Cardiac muscle cell (in vitro differentiated cells and primary cell): ENCODE results near the gene IRGQ. TPM values are rescaled to one million over a fixed set of nuclear protein-coding genes. Genes with fewer than 3 reads are reported as not detected.

Experiments
- DNase-seq, 2 donors: peaks; one replicate each; pipeline versions ENCODE4 v3.0.0 to v3.0.0-alpha.2; 2010 to 2017; ENCODE audit warnings: low read depth in 1 of 2, low spot score in 1 of 2
- H3K27ac ChIP-seq: fragments of 200-600 bp; sonication (generic); 2 replicates; pipeline ENCODE4 v1.5.1; 2016
- H3K27me3 ChIP-seq: fragments of 200-600 bp; sonication (generic); 2 replicates; pipeline ENCODE4 v1.6.0; 2016; ENCODE audit warnings: control low read depth
- H3K36me3 ChIP-seq: fragments of 200-600 bp; sonication (generic); 2 replicates; pipeline ENCODE4 v1.5.1; 2016; ENCODE audit warnings: control low read depth
- H3K4me1 ChIP-seq: fragments of 200-600 bp; sonication (generic); 2 replicates; pipeline ENCODE4 v1.8.1; 2017; ENCODE audit warnings: low read depth, mild to moderate bottlenecking, mixed run types
- H3K4me3 ChIP-seq: fragments of 200-600 bp; sonication (generic); 2 replicates; pipeline ENCODE4 v1.5.1; 2016; ENCODE audit warnings: mild to moderate bottlenecking
- H3K9me3 ChIP-seq: fragments of 200-600 bp; sonication (generic); 2 replicates; pipeline ENCODE4 v1.5.1; 2017; ENCODE audit warnings: low read depth, mild to moderate bottlenecking, control low read depth
- polyA plus RNA-seq: library from polyadenylated mRNA; unstranded; fragments of >200 nt; fragmentation: Nextera tagmentation; extraction: Ambion mirVana; gene quantifications from 2 replicates; pipeline ENCODE4 v1.2.1, GENCODE V29; 2016
- total RNA-seq: library from RNA; depleted of rRNA; stranded (reverse); fragments of >200 nt; gene quantifications from 2 replicates; pipeline ENCODE4 v1.2.3, GENCODE V29; 2016
- TF ChIP-seq, protein P1 (sequence below): IDR thresholded peaks from 2 replicates; pipeline ENCODE4 v1.5.1; 2012; ENCODE audit warnings: low read depth, mild to moderate bottlenecking, low read length

IRGQ gene
- total and polyA plus RNA-seq, 2 experiments from 2014 or later, result 21.1 to 49.6 TPM

DNA sequence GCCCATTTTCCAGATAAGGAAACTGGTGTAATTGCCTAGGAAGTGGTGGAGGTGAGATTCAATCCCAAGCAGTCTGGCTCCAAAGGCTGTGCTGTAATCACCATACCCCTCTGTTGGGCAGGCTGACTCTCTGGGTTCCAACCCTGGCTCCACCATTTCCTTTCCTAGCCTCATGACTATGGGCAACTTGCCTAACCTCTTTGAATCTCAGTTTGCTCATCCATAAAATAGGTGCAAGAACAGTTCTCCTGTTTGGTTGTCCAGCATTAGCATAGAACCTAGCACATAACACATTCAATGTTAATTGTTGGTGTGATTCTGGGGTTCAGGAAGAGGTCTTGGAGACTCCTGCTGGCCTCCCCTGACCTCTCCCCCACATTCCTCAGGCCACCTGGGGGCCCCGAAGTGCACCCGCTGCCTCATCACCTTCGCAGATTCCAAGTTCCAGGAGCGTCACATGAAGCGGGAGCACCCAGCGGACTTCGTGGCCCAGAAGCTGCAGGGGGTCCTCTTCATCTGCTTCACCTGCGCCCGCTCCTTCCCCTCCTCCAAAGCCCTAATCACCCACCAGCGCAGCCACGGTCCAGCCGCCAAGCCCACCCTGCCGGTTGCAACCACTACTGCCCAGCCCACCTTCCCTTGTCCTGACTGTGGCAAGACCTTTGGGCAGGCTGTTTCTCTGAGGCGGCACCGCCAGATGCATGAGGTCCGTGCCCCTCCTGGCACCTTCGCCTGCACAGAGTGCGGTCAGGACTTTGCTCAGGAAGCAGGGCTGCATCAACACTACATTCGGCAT lies 2.7 kb upstream of the IRGQ start:
- TF ChIP-seq, protein P1, sequence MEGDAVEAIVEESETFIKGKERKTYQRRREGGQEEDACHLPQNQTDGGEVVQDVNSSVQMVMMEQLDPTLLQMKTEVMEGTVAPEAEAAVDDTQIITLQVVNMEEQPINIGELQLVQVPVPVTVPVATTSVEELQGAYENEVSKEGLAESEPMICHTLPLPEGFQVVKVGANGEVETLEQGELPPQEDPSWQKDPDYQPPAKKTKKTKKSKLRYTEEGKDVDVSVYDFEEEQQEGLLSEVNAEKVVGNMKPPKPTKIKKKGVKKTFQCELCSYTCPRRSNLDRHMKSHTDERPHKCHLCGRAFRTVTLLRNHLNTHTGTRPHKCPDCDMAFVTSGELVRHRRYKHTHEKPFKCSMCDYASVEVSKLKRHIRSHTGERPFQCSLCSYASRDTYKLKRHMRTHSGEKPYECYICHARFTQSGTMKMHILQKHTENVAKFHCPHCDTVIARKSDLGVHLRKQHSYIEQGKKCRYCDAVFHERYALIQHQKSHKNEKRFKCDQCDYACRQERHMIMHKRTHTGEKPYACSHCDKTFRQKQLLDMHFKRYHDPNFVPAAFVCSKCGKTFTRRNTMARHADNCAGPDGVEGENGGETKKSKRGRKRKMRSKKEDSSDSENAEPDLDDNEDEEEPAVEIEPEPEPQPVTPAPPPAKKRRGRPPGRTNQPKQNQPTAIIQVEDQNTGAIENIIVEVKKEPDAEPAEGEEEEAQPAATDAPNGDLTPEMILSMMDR, result no peak
- H3K4me1 ChIP-seq, result peaks cover 3% of the 10 kb centered on the region
- H3K27ac ChIP-seq, result no peak overlapping the region
- no peak for DNase-seq
- no peak overlapping the region for H3K4me3 ChIP-seq
- H3K36me3 ChIP-seq, result peaks cover 3% of the 10 kb centered on the region
- no peaks in the 10 kb centered on the region for H3K27me3 ChIP-seq
- no peaks in the 10 kb centered on the region for H3K9me3 ChIP-seq

DNA sequence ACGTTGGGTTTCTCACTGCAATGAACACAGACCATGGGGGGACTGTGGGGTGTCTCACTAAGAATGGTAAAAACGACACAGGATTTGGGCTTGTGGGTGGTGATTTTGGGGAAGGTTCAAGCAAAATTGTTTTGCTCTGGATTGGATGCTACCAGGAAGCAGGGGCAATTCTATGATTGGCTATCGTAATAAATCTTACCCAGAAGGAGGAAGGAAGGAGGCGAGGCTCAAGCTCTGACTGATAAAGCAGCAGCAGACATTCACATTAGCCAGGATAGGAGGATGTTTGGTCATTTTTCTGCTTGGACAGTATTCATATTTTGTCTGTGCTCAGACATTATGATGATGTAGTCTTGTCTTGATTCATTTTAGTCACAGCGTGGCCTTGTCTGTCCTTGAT lies 1.9 kb upstream of the IRGQ start:
- H3K36me3 ChIP-seq, result peaks cover 3% of the 10 kb centered on the region
- TF ChIP-seq, protein P1, result no peak
- no peak overlapping the region for H3K4me3 ChIP-seq
- H3K27ac ChIP-seq, result no peak overlapping the region
- no peaks in the 10 kb centered on the region for H3K27me3 ChIP-seq
- DNase-seq, result no peak
- peaks cover 3% of the 10 kb centered on the region for H3K4me1 ChIP-seq
- H3K9me3 ChIP-seq, result no peaks in the 10 kb centered on the region

DNA sequence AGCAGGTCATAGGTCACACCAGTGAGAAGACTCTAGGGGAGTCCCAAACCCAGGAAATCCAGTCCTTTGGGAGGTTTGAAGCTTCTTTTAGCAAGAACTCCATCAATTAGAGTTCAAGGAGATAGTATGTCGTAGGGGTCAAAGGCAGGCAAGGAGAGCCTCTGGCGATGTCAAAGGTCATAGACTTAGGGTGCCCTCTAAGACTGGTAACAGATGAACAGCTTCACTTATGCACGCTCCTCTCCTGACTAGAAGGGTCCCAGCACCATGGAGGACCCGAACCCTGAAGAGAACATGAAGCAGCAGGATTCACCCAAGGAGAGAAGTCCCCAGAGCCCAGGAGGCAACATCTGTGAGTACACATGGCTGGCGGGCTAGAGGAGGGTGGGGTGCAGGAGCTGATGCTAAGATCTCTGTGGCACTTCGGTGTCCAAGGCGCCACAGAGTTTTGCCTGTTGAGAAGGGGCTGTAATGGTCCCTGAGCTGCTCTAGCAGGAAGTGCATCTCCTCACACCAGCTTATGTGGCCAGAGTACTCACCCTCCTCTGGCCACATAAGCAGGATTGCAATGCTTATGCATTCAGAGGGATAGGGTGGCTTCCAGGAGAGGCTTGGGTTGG lies 1.0 kb upstream of the IRGQ start:
- H3K27me3 ChIP-seq, result no peaks in the 10 kb centered on the region
- peak overlapping the region; percentile 99 for H3K27ac ChIP-seq
- H3K4me3 ChIP-seq, result peak overlapping the region; percentile 56
- H3K9me3 ChIP-seq, result no peaks in the 10 kb centered on the region
- H3K4me1 ChIP-seq, result peaks cover 3% of the 10 kb centered on the region
- TF ChIP-seq, protein P1, result no peak
- peaks cover 3% of the 10 kb centered on the region for H3K36me3 ChIP-seq
- DNase-seq, result no peak

DNA sequence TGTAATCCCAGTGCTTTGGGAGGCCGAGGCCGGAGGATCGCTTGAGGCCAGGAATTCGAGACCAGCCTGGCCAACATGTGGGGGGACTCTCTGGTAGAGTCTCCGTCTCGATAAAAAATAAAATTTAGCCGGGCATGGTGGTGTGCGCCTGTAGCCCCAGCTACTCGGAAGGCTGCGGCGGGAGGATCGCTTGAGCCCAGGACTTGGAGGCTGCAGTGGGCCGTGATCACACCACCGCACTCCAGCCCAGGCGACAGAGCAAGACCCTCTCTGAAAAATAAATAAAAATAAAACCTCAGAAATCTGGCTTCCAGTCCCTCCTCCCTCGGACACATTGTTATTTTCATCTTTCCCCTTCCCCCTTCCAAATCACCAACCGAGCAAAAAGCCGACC lies 332 bp downstream of the IRGQ start:
- TF ChIP-seq, protein P1, result no peak
- H3K36me3 ChIP-seq, result peaks cover 3% of the 10 kb centered on the region
- H3K4me1 ChIP-seq, result peaks cover 3% of the 10 kb centered on the region
- no peak for DNase-seq
- peak overlapping the region; percentile 52 for H3K4me3 ChIP-seq
- H3K27ac ChIP-seq, result peak overlapping the region; percentile 85
- no peaks in the 10 kb centered on the region for H3K27me3 ChIP-seq
- H3K9me3 ChIP-seq, result no peaks in the 10 kb centered on the region

DNA sequence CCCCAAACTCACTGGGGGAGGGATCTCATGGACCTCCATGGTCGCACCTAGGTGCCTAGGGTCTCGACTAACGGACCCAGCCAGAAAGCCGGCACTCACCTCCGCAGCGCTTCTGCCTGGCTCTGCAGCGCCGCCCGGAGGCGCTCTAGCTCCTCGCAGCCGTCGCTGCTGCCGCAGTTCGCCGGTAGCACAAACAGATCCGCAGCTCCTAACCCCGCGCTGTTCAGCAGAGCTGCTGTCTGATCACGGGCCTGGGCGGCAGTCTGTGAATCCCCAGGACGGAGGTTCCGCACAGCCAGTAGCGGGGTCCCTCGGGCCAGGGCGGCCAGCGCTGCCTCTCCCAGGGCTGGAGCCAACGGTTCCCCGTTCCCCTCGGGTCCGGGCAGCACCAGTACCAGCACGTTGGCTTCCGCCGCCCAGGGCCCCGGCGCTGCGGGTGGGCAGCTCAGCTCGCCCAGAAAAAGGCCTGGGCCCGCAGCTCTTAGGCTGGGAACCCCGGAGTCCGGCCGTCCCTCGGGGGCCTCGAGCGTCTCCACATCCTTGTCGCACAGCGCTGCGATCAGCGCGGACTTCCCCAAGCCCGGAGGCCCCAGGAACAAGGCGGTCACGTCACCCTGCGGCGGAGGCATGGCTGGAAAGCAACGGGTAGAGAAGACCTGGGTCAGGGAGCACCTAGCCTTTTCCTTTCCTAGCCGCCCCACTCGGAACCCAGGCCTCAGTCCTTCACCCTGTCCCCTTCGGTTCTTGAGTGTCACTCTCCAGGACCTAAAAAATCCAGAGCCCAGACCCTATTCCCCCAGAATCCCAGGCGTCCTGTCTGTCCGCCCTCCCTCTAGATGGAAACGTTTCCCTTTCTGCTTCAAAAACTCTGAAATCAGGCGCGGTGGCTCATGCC lies 977 bp downstream of the IRGQ start:
- H3K27me3 ChIP-seq, result no peaks in the 10 kb centered on the region
- peak overlapping the region; percentile 85 for H3K27ac ChIP-seq
- TF ChIP-seq, protein P1, result peak; percentile 87
- no peaks in the 10 kb centered on the region for H3K9me3 ChIP-seq
- peak overlapping the region; percentile 52 for H3K4me3 ChIP-seq
- peak; percentile 73 to 75 for DNase-seq
- H3K4me1 ChIP-seq, result peaks cover 3% of the 10 kb centered on the region
- H3K36me3 ChIP-seq, result peaks cover 3% of the 10 kb centered on the region
